Kidney capillary endothelial cell (primary cell): ENCODE data around the gene CALY.
A peak's percentile ranks its signal among the peaks of the same experiment; 100 is the strongest.
"Not testable (repeated sequence)": the region's sequence is repeated elsewhere in the genome, so short reads cannot be mapped to it uniquely, and the experiment has no call there.

ENCODE experiments used
- DNase-seq: peaks from one replicate; pipeline ENCODE4 v3.0.0-alpha.2; 2018; ENCODE audit warnings: low spot score

Gene CALY, protein sequence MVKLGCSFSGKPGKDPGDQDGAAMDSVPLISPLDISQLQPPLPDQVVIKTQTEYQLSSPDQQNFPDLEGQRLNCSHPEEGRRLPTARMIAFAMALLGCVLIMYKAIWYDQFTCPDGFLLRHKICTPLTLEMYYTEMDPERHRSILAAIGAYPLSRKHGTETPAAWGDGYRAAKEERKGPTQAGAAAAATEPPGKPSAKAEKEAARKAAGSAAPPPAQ

DNA sequence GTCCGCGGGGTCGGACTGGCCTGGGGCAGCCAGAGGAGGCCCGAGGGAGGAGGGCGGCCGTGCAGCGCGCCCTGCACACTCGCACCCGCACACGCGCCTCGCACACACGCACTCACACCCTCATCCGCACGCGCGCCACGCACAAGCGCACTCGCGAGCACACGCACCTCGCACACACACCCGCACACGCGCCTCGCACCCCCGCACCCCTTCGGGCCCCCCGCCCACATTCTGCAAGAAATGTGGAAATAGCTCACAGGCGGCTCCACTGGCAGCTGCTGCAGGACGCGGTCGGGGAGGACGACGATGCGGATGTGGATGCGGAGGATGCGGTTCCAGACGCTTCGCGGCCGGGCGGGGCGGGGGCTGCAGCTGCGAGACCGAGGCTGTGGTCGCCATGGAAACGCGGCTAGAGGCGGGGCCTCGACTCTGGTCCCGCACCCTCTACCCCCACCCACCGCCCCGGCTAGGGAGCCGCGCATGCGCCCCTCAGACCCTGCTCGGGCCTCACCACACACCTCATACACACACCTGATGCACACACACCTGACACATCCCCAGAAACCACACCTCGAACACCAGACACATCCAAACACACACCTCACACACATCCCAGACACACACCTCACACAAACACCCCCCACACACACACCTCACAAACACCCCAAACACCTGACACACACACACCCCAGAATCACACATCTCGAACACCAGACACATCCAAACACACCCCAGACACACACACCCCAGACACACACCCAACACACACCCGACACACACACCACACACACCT, at the start of gene CALY:
Gene CALY (minus strand): TSS at position 320 of the 793 bp plus-strand sequence. CDS start 7,907 bp downstream, outside the sequence.
- no peak for DNase-seq

DNA sequence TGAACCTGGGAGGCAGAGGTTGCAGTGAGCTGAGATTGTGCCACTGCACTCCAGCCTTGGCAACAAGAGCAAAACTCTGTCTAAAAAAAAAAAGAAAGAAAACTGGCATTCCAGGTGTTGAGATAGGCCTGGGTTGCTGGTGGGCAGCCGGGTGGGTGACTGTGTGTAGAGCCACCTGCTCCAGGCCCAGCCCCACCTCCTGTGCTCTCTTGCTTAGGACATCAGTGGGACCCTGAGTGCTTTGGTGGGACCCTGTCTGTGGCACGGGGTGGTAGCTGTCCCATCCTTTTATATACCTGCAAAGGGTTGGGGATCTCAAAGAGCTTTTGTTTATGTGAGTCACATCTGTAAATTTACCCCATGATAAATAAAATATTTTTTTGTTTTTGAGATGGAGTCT, 48.5 kb upstream of the CALY start:
- DNase-seq: no peak

DNA sequence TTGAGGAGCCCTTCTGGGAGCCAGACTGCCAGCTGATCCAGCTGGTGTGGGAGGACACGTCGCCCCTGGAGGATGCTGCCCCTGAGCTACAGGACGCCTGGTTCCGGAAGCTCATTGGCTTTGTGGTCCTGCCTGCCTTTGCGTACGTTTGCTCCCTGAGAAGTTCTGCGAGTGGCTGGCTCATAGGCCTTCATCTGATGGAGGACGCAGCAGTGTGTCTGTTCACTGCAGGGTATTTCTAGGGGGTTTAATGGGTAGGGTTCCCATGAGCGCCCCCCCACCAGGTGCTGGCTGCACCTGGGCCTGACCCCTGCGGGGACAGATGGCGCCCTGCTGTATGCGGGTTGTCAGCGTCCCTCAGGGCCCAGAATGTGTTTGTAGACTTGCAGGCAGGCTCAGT, 47.4 kb upstream of the CALY start:
- no peak for DNase-seq

DNA sequence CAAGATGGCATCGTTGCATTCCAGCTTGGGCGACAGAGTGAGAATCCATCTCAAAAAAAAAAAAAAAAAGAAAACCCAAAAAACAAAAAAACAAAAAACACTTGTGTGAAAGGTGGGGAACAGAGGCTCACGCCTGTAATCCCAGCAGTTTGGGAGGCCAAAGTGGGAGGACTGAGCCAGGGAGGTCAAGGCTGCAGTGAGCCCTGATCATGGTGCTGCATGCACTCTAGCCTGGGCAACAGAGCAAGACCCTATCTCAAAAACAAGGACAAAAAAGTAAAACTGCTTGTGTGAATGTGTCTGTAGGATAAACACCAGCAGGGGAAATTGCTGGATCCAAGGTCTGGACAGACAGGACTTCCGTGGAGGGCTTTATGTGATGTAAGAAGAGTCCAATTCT, 46.9 kb upstream of the CALY start:
- DNase-seq: no peak

DNA sequence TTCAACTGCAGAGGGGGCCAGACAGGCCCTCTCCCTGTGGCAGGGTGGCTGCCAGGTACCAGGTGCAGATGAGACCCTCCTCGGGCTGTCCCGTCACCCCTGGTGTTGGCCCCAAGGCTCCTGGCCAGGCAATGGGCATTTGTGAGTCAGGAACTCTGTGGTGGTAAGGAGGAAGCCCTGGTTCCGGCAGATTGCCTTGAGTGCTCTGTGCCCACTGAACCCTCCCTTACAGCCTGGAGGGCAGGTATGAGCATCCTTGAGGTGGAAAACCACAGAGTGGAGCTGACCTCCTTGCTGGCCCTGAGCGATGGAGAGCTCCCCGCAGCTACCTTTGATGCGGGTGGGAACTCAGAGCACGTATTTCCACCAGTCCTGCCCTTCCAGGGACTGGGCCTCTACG, 44.3 kb upstream of the CALY start:
- no peak for DNase-seq

DNA sequence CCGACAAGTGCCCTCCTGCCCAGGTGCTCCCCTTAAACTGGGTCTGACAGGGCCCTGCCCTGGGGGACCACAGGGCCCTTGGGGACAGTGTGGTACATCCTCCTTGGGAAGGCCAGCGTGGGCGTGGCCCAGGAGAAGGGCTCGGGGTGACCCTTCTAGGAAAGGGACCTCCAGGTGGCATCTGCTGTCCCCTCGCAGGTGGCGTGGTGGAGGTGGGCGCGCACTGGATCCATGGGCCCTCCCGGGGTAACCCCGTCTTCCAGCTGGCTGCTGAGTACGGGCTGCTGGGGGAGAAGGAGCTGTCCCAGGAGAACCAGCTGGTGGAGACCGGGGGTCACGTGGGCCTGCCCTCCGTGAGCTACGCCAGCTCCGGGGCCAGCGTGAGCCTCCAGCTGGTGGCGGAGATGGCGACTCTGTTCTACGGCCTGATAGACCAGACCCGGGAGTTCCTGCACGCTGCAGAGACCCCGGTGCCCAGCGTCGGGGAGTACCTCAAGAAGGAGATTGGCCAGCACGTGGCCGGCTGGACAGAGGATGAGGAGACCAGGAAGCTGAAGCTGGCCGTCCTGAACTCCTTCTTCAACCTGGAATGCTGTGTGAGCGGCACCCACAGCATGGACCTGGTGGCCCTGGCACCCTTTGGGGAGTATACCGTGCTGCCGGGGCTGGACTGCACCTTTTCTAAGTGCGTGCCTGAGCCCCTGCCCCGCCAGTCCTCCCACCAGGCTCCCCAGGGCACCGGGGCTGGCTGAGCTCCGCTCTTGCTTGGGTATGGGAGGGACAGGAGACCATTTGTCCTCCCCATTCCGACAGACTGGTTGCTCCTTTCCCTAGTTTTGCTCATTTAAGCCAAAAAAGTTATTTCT, 43.3 kb upstream of the CALY start:
- DNase-seq: no peak

DNA sequence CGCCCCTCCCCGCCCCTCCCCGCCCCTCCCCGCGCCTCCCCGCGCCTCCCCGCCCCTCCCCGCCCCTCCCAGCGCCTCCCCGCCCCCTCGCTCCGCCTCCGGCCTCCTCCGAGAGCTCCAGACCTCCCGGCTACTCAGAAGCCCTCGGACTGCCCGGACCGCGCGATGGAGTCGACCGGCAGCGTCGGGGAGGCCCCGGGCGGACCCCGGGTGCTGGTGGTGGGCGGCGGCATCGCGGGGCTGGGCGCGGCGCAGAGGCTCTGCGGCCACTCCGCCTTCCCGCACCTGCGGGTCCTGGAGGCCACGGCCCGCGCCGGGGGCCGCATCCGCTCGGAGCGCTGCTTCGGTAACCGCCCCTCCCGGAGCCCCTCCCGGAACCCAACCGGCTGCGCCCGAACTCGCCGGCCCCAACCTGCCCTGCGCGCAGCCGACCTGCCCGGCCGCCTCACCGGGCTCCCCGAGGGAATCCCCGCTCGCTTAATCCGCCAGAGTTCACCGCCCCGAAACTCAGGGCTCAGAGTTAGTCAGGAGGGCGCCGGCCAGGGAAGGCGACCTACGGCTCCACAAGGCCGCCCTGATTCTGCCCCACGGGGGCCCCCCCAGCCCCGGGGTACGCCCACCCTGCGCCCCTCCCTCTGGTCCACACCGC, 42.6 kb upstream of the CALY start, which contains the start of gene PAOX:
Gene PAOX (plus strand): TSS at position 111 of the 649 bp plus-strand sequence. CDS start 55 bp downstream, at position 166.
- DNase-seq: no peak

DNA sequence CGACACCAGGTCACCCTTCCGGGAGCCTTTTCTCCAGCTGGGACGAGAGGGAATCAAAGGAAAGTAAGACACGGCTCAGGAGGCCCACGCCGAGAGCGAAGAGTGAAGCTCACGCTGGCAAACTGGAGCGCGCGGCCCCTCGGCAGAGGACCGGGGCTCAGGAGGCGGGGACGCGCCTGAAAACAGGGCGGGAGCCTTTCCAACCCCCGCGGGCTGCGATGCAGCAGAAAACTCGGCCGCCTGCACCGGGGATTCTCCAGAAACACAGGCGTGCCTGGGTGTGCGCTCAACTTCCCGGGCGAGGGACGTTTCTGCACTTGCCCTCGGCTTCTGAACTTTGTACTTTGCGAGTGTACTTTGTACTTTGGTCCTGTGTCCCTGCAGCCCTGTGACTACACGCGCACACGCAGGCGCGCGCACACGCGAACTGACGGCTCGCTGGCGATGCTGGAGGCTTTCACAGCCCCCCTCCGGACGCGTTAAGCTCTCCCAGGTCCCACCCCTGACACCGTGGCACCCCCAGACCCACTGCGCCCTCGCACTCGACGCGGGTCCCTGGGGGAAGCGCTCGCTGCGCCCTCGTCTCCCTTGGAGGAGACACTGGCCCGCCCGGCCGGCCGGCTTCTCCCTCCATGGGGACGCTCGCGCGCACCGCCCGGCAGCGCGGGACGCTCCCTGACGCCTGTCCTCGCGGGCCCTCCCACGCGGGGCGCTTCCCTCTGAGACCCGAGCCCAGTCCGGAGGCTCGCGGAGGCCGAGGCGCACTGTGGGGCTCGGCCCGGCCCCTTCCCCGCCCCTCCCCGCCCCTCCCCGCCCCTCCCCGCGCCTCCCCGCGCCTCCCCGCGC, 41.8 kb upstream of the CALY start:
- DNase-seq: no peak

DNA sequence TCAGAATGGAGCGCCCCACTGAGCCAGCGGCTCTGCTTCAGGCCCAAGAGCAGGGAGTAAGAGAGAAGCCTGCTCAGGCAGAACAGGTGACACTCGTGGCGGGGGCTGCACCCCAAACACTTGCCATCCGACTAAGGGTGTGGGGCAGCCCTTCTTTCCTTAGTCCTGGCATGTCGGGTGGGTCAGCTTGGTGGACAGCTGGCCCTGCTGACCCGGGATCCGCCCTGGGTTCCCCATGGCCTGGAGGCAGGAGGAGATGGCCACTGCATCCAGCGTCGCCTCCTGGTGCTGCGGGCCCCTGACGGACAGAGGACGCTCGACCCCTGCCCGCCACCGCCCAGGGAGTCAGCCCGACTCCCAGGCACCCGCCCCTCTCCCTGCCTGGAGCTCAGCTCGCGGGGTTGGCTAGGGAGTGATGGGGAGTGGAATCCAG, 41.1 kb upstream of the CALY start:
- no peak for DNase-seq

DNA sequence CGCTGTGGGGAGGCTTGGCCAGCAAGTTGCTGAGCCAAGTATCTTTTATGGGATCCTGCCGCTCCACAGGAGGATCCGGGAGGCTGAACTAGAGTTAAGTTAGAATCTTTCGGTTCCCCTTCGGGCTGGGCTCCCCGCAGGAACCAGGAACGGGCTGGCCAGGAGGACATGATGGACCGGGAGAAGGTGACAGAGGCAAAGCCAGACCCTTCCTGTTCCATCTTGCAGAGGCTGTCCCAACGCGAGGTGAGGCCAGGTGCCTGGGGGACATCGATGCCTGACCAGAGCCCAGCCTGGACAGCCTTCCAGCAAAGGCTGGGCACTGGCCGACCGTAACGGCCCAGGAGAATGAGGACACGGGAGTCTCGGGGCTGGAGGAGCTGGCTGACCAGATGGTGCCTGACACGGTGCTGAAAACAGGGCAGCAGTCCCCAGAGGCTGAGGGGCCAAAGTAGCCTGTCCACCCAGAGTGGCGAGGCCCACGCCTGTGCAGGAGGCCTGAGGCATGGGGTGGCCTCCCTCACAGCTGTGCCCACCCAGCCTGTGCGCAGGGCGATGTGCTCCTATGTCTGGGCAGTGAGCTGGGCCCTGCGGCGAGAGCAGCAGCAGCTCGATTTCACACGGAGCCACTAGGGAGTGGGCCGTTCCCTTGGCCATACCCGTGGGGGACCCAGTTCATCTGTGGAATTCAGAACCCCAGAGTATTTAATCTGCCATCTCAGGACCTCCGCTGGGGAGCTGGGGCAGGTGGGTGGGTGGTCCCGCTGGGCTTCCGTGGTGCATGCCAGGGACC, 40.5 kb upstream of the CALY start:
- DNase-seq: no peak

DNA sequence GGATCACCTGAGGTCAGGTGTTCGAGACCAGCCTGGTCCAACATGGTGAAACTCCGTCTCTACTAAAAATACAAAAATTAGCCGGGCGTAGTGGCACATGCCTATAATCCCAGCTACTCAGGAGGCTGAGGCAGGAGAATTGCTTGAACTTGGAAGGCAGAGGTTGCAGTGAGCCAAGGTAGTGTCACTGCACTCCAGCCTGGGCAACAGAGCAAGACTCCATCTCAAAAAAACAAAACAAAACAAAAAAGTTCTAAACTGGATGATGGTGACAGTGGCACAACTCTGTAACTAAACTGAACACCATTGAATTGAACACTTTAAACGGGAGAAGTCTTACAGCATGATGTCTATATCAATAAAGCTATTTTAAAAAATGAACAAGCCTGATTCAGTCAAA, 39.5 kb upstream of the CALY start:
- DNase-seq: not testable (repeated sequence)

DNA sequence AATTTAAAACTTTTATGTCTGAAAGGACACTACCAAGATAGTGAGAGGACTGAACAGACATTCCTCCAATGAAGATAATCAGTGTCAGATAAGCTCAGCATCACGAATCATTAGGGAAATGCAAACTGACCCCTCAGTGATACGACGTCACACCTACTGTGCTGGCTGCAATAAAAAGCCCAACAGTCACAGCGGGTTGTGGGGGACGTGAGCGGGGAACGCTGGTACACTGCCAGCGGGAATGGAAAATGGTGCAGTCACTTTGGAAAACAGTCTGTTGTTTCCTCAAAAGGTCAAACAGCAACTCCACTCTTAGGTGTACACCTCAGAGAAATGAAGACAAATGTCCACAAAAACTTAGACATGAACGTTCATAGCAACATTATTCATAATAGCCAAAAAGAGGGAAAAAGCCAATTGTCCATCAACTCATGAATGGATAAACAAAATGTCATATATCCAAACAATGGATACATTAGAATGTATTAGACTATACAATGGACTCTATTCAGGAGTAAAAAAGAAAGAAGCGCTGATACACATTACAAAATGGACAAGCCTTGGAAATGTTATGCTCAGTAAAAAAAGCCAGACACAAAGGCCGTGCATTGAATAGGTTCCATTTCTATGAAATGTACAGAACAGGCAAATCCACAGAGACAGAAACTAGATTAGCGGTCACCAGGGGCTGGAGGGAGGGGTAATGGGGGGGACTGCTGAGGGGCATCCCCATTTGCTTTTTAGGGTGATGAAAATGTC, 38.8 kb upstream of the CALY start:
- DNase-seq: no peak

DNA sequence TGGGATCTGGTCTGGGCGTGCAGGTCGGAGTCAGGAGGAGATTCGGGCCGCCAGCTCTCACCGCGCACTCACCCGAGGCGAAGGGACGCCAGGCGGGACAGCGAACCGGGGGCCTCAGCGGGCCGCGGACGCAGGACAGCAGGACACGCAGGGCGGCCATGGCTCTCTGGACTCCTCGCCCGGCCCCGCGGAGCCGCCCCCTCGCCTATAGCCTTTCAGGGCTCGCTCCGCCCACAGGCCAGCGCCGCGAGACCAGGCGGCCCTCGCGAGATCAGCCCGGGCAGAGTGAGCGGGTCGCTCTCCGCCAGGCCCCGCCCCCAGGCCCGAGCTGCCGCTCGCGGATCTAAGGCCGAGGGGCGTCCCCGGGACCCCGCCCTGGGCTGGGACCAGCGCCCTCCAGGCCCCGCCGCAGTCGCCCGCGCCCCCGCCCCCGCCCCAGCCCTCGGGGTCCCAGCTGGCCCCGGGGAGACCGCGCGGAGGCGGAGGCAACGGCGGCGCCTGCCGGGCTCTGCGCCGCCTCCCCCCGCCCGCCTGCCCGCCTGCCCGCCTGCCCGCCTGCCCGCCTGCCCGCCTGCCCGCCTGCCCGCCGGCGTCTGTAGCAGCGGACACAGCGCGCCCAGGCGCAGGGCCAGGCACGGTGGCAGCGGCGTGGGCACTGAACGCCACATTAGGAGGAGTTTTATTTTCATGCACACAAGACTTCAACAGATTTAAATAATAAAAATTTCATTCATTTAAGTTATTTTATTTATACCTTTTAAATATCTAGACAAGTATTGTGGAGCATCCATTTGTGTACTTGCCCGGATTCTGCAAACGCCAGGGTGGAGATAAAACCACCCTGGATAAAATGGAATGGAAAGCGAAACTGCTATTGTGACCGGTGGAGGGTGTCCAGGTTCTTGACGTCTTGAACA, 36.7 kb upstream of the CALY start, which contains the start of gene ECHS1:
Gene ECHS1 (minus strand): TSS at position 181 of the 917 bp plus-strand sequence. CDS start 21 bp downstream, at position 160.
- DNase-seq: peak; percentile 89

DNA sequence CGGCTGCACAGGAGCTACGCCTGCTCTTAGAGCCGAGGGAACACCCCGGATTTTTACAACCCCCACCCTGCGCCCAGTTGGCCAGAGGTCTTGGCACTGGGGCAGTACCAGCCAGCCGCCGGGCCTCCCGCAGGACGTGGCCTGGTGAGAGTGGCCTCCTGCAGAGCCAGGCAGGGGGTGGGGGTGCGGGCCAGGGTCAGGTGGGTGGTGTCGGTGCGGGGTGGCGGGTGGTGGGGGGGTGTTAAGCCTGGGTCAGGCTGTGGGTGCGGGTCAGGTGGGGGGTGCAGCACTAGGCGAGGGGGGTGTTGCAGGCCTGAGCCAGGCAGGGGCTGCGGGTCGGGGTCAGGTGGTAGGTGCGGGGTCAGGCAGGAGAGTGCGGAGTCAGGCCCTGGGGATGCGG, 35.8 kb upstream of the CALY start:
- no peak for DNase-seq

DNA sequence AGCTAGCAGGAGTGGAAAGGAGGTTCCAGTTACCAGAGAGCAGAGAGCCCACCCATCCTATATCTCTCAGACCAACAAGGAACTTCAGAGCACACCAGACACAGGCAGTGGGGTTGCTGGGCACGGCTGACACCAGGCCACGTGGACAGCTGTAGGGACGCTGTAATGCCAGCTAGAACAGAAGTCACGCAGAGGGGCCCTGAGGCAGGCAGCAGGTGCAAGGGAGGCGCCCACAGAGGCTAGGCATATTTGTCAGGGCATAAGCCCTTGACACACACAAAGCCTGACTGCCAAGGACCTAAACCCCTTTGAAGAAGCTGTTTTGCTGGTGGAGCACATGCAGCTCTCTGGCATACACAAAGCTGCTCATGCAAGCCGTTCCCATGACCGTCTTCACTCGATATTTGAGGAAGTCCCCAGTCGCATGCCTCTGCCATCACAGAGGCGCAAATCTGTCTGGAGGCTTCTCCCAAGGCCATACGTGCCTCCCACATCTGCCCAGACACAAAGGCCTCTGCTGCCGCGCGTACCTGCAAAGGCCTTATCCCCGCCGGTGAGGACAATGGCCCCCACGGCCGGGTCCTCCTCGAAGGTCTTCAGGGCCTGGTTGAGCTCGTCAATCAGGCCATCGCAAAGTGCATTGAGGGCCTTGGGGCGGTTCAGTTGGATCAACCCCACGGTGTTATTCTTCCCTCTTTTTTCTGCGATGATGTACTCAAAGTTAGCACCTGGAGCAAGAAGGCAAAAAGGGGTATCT, 33.5 kb upstream of the CALY start:
- no peak for DNase-seq

DNA sequence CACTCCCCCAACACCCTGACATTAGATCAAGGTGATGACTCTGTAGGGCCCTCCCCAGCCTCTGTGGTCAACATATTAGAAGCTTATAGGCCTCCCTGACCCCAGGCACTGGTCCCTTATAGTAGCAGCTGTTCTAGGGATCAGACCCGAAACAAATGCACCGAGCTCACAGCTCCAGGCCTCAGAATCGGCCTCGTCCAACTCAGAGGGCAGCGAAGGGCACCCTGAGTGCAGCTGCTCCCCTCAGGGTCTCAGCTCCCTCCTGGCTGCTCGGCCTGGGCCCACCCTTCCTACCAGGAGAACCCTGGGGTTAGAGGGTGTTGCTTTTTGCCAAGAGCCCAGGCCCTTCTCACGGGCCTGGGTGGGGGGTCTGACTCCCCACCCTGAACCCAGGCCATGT, 31.5 kb upstream of the CALY start:
- no peak for DNase-seq

DNA sequence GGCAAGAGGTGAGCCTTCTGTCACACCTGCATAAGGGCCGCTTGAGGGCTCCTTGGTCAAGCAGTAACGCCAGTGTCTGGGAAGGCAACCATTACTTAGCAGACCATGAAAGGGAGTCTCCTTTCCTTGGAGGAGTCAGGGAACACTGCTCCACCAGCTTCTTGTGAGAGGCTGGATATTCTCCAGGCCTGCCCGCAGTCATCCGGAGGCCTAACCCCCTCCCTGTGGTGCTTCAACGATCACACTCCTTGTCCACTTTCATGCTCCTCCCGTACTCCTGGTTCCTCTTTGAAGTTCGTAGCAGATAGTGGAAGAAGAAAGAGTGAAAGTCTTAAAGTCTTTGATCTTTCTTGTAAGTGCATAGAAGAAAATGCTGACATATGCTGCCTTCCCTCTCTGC, 30.8 kb upstream of the CALY start:
- DNase-seq: not testable (repeated sequence)

DNA sequence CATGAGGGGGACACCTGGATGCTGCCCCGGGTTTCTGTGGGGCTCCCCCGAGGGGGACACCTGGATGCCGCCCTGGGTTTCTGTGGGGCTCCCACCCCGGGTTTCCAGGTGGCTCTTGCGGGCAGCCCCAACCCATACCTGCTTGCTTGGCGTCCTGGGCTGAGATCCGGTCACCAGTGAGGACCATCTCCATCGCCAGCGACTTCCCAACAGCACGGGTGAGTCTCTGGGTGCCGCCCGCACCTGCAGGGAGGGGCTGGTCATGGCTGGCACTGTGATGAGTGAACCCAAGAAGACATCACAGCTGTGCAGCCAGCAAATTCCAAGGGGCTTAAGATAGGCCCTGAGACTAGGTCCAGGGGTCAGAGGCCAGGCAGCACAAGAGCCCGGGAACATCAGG, 30.1 kb upstream of the CALY start:
- DNase-seq: no peak
